DMS79 (cell line): Measurements from ENCODE around the gene SLCO2A1.

Experiments
- DNase-seq: peaks from one replicate; lab custom pipeline; 2025; lab: John Stamatoyannopoulos, UW

SLCO2A1 gene

GRCh38 chr3:133884054-133884886, 145.5 kb downstream of the SLCO2A1 start:
- no peak for DNase-seq

- DNase-seq = no peak
Measured at GRCh38 chr3:133883641-133884040, 146.1 kb downstream of the SLCO2A1 start.

- no peak for DNase-seq
Measured at GRCh38 chr3:133882986-133883586, 146.6 kb downstream of the SLCO2A1 start.

- DNase-seq = no peak
Measured at GRCh38 chr3:133881939-133882825, 147.5 kb downstream of the SLCO2A1 start.

- DNase-seq = no peak
Measured at GRCh38 chr3:133881492-133881891, 148.2 kb downstream of the SLCO2A1 start.

- DNase-seq = no peak
Measured at GRCh38 chr3:133880886-133881455, 148.8 kb downstream of the SLCO2A1 start.

GRCh38 chr3:133880287-133880686, 149.4 kb downstream of the SLCO2A1 start:
- DNase-seq = no peak

- no peak for DNase-seq
Measured at GRCh38 chr3:133878518-133878917, 151.2 kb downstream of the SLCO2A1 start.
